Amniotic epithelial cell (primary cell): Measurements from ENCODE around the gene SLC14A1.

Source experiments
- DNase-seq: peaks from one replicate; pipeline ENCODE4 v3.0.0-alpha.2; 2010; ENCODE audit warnings: low read depth

Gene SLC14A1

DNA sequence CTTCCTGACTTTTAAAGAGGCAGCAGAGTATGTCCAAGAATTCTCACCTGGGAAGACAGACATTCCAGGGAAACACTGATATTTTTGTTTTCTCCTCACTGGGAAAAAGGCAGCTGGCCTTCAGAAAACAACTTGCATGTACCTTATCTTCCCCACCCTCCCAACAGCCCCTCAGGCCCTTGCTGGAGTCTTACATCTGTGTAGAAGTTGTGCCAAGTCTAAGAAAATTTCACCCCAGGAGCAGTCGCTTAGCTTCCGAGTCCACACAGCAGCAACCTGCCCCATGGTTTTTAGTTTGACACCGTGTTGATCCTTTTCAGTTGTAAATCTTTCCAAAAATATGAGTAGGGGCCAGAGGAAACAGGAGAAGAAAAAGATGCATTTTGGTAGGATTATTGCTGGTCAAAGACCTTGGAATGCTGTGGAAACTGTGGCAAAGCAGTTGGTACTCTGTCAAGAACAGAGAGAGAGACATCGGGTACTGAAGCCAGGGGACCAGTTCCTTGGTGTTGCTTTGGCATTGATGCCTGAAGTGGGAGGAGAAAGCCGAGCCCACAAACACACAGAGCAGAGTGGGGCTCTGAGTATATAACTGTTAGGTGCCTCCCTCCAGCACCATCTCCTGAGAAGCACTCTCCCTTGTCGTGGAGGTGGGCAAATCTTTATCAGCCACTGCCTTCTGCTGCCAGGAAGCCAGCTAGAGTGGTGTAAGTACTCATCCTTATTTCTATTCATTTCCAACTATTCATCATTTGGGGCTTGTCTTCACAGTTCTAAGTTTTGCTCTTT, at the start of gene SLC14A1:
Gene SLC14A1 (plus strand): TSS at position 615 of the 789 bp plus-strand sequence. CDS start 6,140 bp downstream, outside the sequence.
- no peak for DNase-seq

DNA sequence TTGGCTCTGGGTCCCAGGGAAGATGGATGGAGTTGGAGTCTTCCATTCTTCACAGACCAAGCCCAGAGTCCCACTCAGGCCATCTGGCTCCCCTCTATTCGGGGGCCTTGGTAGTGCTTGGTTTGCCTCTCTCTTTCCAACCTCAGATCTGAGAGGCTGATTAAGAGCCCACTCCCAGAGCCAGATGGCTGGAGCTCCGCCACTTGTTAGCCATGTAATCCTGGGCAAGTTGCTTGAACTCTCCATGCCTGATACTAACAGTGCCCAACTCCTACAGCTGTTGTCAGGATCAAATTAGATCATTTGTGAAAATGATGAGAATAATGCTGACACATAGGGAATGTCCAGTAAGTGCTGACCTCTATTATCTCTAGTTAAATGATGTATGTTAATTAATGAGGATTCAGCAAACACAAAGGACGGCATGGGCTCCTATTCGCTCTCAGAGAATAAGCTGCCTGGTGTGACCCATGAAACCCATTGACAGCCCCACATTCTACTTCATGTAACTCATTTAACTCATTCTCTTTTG, 46.6 kb upstream of the SLC14A1 start:
- no peak for DNase-seq

DNA sequence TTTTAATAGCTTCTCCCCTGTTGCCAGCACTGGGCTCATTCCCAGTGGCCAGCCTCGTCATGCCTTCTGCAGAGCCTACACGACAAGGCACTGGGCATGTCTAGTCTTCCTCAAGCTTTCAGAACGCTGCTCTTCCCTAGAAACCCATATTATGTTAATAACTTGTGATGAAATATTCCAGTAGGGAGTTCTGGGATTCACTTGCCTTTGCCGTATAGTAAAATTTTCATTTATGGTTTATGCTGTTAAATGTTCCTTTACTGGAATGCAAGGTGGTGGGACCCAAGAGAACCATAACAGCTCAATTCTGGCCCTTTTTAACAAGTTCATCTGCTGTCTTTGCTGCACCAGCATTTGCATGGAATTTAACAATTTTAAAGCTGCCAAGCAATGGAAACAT, 45.5 kb upstream of the SLC14A1 start:
- no peak for DNase-seq

DNA sequence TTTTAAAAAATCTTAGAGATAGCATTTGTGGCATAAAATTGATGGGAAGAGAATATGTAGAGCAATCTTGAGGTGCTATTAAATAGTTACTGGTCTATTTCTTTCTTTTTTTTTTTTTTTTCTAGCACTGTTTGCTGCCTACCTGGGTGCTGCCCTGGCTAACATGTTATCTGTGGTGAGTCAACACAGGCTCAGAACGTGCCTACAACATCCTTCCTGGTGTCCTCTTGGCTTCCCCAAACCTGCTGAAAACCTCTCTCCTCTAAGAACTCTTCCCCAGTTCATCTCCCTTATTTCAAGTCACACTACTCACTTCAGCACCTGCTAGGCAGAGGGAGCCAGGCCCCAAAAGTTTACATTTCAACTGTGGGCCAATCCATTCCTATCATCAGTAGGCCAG, 45.1 kb upstream of the SLC14A1 start:
- no peak for DNase-seq

DNA sequence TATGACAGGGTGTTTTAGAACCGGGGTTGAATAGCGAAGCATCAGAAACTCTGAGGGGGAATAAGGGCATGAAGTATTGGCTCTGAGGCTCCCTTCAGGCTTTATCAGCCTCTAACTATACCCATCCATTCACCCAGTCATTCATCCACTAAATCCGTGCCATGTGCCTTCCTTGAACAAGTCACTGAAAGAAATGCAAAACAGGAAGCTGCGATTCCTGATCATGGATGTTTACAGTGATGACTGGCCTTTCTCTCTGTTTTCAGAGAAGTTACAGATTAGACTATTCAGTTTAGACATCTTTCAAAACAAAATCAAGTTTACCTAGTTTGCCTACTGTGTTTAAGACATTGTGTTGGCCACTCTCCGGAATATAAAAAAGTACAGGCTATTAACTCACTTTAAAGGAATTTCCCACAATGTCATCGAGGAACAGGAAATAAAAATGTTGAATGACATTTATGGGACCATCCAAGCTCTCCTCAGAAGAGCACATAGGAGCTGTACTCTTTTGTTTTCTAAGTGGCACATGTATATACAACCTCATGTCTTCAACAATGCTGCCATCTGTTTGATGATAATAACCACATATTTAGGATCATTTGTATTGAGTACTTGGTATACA, 43.8 kb upstream of the SLC14A1 start:
- no peak for DNase-seq

DNA sequence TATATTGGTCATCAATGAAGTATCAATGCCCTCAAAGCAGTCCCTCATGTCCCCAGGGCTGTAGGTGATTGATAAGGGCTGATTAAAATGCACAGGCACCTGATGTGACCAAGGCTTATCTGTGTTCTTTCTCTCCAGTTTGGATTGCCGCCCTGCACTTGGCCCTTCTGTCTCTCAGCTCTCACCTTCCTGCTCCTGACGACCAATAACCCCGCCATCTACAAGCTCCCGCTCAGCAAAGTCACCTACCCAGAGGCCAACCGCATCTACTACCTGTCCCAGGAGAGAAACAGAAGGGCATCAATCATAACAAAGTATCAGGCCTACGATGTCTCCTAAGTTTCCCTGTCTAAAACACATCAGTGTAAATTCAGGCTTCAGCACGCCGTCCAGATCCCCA, 41.8 kb upstream of the SLC14A1 start:
- DNase-seq = no peak

DNA sequence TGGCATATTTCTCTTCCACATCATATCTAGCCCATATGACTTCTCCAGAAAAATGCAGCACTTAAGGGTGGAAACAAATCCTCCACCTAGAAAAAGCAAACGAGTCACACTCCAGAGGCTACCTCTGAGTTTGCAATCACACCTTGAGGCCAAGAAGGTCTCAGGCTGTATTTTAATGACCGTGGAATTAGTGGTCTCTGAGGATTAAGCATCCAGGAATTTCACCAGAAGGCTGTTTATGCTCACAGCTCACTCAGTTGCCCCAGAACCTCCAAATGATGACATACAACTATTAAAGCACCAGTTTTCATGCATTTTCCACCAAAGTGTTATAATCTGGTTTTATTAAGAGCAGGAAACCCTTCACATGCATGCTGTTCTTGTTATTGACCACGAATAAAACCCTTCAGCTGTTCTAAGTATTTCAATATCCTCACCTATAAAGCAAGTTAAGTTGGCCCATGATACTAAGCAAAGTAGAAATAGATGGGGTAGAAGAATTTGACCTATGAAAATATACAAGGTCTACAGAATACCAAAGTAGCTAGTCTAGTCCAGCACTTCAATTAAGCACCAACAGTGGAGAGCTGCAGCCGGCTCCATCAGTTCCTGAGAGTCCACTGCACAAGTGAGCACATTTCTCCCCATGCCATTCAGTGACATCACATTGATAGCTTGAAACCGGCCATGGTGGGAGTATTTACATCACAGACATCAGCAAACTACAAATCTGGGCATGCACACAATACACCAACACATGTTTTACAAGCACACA, 39.5 kb upstream of the SLC14A1 start:
- peak; percentile 37 for DNase-seq

DNA sequence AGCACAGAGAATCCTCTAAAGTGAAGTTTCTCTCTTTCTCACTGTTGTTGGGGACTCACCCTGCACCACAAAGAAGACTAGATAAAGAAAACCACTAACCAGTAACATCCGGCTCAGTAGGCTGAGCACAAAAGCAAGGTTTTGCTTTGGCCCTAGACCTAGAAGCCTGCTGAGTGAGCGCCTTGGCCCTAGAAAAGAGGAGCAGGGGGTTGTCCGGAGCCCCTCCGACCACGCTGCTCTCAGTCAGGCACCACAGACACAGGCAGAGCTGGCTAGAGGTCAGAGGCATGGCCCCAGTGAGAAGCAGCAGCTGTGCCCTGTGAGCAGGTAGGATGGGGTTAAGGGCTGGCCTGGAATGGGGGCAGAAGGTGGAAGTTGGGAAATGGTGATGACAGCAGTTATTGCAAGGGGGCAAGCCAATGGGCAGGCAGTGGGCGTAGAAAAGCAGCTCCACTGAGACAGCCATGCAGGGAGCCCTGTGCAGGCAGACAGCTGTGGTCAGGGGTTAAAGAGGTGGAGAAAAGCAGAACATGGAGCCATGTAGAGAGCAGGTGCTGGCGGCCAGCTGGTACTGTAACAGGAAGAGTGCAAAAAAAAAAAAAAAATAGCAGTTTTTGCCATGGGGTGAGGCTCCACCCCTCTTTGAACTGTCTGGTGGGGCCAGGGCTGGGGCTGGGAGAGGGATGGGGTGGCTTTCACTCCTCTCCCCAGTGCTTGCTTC, 36.9 kb upstream of the SLC14A1 start:
- DNase-seq = peak; percentile 37

DNA sequence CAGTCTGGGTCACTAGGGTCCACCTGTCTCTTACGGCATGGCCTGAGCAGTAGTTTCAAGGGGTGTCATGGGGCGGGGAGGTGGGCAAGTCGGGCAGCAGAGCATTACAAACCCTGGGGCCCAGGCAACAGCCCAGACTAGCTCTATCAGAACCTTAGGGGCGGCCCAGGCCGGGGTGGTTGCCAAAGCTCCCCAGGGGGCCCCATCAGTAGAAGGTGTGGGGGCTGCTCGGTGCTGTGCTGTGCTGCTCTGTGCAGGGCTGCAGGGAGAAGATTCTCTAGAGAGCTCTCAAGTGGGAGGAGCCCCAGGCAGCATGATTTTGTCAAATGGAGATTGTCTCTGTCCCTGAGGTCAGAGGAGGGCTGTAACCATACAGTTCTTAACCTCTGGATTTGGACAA, 36.4 kb upstream of the SLC14A1 start:
- DNase-seq = no peak

DNA sequence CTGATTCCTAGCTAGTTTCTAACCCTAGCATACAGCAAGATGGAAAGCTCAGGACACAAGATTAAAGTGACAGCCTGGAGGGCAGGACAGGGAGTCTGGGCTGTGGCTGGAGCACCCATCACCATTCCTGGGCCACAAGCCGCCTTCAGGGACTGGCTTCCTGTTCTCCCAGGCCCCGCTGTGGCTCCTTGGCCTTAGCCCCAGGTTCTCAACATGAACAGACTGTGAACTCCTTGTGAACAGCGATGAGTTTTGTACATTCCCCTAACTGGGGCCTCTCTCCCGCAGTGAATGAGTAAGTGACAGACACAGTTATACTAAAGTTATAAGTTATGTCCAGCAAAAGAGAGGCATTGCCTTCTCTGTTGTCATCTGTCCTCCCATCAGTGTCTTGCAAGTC, 35.9 kb upstream of the SLC14A1 start:
- no peak for DNase-seq

DNA sequence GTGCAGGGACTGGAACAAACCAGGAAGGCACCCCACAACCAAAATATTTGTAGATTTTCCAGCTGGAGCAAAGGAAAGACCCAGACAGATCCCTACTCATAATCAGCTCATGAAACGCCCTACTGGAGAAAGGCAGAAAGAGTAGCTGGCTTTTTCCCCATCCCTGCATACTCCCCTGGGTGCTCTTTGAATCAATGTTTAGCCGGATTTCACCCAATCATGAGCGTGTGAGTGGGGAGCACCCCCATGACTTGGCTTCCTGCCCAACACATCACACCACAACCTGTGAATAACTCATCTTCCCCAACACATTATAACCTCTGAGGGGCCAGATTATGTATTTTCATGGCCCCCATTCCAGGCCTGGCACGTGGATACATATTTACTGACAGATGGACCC, 35.1 kb upstream of the SLC14A1 start:
- DNase-seq = no peak

DNA sequence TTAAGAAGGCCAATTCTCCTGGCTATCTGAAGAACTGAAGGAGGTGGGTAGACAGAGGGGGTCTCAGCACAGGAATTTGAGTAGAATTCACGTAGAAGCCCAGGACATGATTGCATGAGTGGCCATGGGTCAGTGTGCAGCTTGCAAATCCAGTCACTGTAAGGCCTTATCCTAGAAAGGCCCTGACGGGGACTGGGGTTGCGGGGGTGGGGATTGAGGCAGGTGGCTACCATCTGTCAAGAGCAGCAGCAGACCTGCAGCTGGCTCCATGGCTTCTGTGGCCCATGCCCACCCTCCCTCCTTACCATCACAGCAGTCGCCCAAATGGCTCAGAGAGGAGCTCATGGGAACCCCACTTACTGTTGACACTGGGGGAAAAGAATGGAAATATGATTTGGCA, 34.6 kb upstream of the SLC14A1 start:
- no peak for DNase-seq

DNA sequence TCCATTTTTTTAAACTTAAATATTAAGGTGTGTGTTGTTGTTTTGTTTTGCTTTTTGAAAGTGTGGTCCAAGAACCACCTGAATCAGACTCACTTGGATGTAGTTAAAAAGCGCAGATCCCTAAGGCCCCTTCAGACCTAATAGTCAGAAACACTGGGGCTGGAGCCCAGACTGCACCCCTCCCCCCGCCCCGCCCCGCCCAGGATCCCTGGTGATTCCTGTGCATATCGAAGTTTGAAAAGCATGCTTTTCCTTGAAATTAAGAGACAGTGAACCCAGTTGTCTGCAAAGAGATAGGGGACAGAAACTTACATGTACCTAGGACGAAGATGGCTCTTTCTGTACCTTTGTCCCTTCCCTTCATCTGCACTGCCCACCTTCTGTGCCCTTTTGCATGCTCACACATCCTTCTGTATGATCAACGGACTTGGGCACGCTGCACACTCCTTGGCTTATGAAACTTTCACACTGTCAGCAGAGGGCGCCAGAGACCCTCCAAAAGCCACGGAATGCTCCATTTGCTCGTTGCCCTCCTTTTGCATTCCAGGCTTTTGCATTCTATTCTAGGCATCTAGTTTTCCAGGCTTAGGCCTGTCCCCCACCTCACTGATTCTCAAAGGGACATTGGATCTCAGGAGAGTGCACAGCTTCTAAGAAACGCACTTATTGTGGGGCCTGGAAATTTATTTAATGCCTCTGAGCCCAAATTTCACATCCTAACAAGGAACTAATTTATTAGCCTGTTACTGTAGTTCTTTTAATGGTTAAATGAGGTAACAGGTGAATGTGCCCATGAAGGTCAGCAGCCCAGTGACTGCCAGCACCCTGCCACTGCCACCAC, 32.8 kb upstream of the SLC14A1 start:
- peak; percentile 59 for DNase-seq

DNA sequence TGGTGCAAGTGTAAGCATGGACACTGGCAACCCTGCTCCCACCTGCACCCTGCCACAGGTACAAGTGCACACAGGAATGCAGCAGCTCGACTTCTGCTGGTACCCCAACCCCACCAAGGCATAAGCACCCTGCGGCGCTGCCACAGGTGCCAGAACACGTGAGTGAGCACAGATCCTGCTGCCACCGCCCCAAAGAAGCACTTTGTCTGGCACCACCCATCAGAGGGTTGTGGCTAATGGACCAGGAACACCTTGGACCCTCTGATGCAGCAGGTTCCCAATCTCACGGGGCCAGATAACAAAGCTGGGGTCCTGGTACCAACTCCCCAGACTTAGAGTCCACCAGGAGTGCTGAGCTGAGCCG, 32.2 kb upstream of the SLC14A1 start:
- DNase-seq = no peak

DNA sequence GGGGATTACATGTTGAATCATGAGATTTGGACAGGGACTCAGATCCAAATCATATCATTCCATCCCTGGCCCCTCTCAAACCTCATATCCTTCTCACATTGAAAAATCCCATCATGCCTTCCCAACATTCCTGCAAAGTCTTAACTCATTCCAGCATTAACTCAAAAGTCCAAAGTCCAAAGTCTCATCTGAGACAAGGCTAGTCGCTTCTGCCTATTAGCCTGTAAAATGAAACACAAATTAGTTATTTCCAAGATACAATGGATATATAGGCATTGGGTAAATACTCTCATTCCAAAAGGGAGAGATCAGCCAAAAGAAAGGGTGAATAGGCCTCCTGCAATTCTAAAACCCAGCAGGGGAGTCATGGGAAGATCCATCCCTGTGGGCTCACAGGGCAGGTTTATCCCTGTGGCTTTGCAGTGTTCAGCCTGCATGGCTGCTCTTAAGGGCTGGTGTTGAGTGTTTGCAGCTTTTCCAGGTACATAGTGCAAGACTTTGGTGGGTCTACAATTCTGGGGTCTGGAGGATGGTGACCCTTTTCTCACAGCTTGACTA, 21.2 kb upstream of the SLC14A1 start:
- DNase-seq = no peak

DNA sequence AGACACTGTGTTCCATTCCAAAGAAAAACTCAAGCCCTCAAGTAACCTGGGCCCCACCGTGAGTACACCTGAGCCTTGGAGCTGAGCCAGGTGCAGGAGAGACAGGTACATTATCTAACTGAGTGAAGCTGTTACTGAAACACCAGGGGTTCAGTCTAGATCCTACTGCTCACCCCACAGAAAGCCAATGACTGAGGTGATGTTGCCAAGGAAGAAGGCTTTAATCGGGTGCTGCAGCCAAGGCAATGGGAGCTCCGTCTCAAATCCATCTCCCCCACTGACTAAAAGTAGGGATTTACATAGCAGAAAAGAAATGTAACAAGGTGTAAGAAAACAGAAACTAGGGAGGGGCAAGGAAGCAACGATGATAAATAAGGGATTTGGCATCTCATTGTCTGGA, 15.2 kb upstream of the SLC14A1 start:
- DNase-seq = no peak

DNA sequence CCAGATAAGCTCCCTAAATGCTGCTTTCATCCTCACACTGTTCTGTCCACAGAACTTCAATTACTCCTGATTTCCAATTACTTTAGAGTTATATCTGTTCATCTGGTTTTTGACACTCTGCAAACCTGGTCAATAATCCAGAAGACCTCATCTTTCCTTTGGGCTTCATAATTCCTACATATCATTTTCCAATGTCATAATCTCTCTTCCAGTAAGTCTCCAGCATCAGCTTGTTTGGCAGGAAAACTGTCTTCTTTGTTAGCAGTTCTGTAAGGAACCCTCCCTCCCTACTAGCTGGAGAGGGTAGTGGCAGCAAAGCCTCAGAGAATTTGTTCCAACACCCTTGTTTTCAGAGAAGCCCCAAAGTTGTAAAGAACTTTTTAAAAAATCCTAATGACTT, 11.9 kb upstream of the SLC14A1 start:
- no peak for DNase-seq

DNA sequence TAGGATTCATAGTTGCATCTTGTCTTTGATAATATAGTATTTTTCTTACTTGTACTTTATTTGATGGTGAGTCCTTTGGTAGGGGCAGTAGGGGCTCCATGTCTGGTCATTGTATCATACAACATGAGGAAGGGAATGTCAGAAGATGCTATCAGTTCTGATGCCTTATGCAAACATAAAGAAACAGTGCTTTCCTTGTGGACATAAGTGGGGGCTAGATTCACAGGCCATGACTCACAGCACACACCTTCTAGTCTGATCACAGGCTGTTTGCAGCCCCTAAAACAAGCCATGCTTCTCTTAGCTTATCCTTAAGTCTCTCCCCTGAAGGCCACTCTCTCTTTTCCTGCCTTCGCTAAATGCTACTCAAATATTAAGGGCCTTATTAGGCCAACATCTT, 10.7 kb upstream of the SLC14A1 start:
- DNase-seq = no peak

DNA sequence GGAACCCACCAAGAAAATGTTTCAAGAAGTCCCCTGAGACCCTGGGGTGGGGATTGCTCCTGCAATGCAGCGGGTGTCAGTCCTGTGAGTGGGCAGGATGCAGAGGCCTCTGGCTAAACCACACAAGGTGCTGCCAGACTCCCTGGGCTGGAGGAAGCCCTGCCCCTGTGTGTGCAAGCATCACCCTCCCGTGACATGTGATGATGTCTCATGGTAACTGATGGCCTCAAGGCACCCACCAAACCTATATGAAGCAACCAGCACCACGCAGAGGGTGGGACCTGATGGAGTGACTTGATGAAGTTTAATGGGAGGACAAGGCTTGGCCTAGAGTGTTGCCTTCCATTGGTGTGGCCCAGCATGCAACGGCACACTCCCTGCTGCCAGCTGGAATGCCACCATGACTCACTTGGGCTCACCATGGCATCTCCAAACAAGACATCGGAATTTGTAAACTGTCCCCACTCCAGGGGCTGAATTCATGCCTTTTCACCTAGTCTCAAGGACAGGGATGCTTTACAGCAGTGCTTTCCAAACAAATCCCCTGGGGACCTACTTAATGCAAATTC, 8.7 kb upstream of the SLC14A1 start:
- DNase-seq = no peak

DNA sequence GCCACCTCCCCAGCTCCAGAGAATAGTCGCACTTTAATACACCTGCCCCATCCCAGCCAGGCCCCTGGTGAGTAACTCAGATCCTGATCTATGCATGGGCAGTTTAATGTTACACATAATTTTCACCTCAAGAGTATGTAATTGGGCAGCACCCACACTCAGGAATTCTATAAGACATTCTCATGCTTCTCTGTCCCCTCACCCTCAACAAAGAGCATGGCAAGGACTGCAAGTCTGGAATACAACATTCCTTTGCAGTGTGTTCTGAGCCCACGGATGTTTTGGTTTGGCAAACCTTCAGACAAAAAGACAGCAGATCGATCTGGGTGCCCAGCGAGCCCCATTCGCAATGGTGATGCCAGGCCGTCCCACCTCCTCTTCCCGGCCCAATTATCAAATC, 4.9 kb upstream of the SLC14A1 start:
- no peak for DNase-seq

DNA sequence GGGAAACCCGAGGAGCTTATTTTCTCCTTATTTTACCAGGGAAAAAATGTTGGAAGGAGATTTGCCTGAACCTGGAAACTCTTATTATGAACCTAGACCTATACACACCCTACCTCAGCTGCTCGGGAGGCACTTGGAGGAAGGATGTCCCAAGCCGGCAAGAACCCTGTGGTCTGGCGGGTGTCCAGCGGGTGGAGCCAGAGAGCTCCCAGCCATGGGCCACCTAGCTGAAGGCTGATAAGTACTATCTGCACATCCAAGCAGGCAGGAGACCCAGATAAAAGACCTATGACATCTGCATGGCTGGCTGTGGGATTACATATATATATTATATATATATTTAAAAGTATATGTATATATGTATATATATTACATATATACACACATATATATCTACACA, 1.1 kb upstream of the SLC14A1 start:
- DNase-seq = peak; percentile 62
